A673 (cell line): ENCODE measurements around the gene ANKRD50.

Experiments used
- CTCF ChIP-seq: fragments of 300-800, 200-600 bp; sonication (generic); conservative IDR thresholded peaks from 2 replicates; pipeline ENCODE4 v1.5.1; 2017; ENCODE audit warnings: low read depth, mild to moderate bottlenecking, antibody characterized with exemption, low read length, moderate library complexity, mixed read lengths
- EZH2 ChIP-seq: fragments of 200-600 bp; sonication (generic); IDR thresholded peaks from 2 replicates; pipeline ENCODE4 v1.6.1; 2017; ENCODE audit warnings: borderline replicate concordance, low read depth, mild to moderate bottlenecking, mixed read lengths, antibody characterized with exemption, low read length; ENCODE audit not compliant: poor library complexity, severe bottlenecking

DNA sequence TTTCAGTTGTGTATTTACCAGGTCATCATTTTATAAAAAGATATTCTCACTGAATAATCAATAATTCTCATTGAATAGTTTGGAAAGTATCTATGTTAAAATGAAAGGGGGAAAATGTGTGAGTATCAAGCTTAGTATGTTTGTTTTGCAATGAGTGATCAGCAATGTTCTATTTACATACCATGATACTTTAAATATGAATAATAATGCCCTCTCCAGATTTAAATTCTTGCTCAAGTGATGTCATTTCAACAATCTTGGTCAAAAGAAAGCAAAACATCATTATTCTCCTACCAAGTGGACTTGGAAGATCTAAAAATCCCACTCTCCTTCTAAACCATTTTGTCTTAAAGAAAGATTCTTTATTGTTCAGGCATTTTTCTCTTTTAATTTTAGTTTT is 42.1 kb upstream of the ANKRD50 start:
- TF ChIP-seq EZH2: no peak
- no peak for TF ChIP-seq CTCF
